ENCODE results near the gene ZNF354B. TPM values are rescaled to one million over a fixed set of nuclear protein-coding genes. Genes with fewer than 3 reads are reported as not detected.
A peak's percentile ranks its signal among the peaks of the same experiment; 100 is the strongest.

ZNF354B gene
- total RNA-seq, 1 experiment from 2014 or later: 10.6 TPM

GRCh38 chr5:178895615-178896571 lies 36.1 kb downstream of the ZNF354B start, which contains the start of gene ZFP2:
Gene ZFP2, plus strand, starts transcription at chr5:178895913. Its CDS starts 35,401 bp downstream, at chr5:178931314.
- CTCF ChIA-PET: no interaction called here

GRCh38 chr5:178899289-178899688 lies 39.5 kb downstream of the ZNF354B start:
- TF ChIP-seq EZH2 (IDR thresholded peaks at IDR 0.05; ENCODE audit: low read depth): no peak
- TF ChIP-seq CTCF (conservative IDR thresholded peaks at IDR 0.05): no peak; the same call in 1 of the 2 replicates

More at GRCh38 chr5:178895615-178896571, 36.1 kb downstream of the ZNF354B start, which contains the start of gene ZFP2:
- TF ChIP-seq EZH2 (IDR thresholded peaks at IDR 0.05; ENCODE audit: low read depth) (no peak), CTCF (conservative IDR thresholded peaks at IDR 0.05) (no peak)
- intact Hi-C loops (cut with micrococcal nuclease; ENCODE audit: unreplicated experiment): loop anchor here (1.0 kb wide), 1 partner anchor 37 kb away; the partner anchor contains the start of gene ZNF354B
- no peaks in the 10 kb centered on the region for H3F3A ChIP-seq (ENCODE audit: insufficient read depth, low read depth)
- peak within 1 kb of the TSS; percentile 93 for H2AFZ ChIP-seq
- H3K27ac ChIP-seq: no peak within 1 kb of the TSS
- no TSS peak for BruUV-seq (replicated peaks)
- H3K4me1 ChIP-seq (replicated peaks; ENCODE audit: insufficient read depth): no peaks in the 10 kb centered on the region
- DNase-seq: peak in 1 of 2 experiments; percentile 57
- peak within 1 kb of the TSS; percentile 79 for H3K4me3 ChIP-seq
- peak within 1 kb of the TSS; percentile 86 for H3K4me2 ChIP-seq
- no peaks in the 10 kb centered on the region for H3K36me3 ChIP-seq (ENCODE audit: low read depth)
- no peaks in the 10 kb centered on the region for H4K20me1 ChIP-seq (ENCODE audit: insufficient read depth)
- H3K27me3 ChIP-seq (ENCODE audit: insufficient read depth, low read depth): 0 out of 2 replicates have a peak, but pooled peaks cover 6% of the 10 kb centered on the region
- POLR2A ChIA-PET (ENCODE audit: unreplicated experiment): no interaction called here
- no peaks in the 10 kb centered on the region for H3K79me2 ChIP-seq (ENCODE audit: low read depth)
- H3K9me2 ChIP-seq (ENCODE audit: insufficient read depth): no peaks in the 10 kb centered on the region
- H3K9me3 ChIP-seq (ENCODE audit: insufficient read depth, low read depth): peaks cover 15% of the 10 kb centered on the region; the same call in 1 of the 2 replicates

GRCh38 chr5:178902849-178903248 lies 43.1 kb downstream of the ZNF354B start:
- POLR2A ChIA-PET (ENCODE audit: unreplicated experiment): no interaction called here
- CTCF ChIA-PET: no interaction called here

More at GRCh38 chr5:178899289-178899688, 39.5 kb downstream of the ZNF354B start:
- Histone ChIP-seq H3K9me3 (ENCODE audit: insufficient read depth, low read depth) (peaks cover 12% of the 10 kb centered on the region; the same call in 1 of the 2 replicates), H3F3A (ENCODE audit: insufficient read depth, low read depth) (no peaks in the 10 kb centered on the region), H3K4me2 (no peak overlapping the region), H3K27me3 (ENCODE audit: insufficient read depth, low read depth) (0 out of 2 replicates have a peak, but pooled peaks cover 6% of the 10 kb centered on the region), H2AFZ (no peak overlapping the region), H3K36me3 (ENCODE audit: low read depth) (no peaks in the 10 kb centered on the region), H3K27ac (no peak overlapping the region), H3K9me2 (ENCODE audit: insufficient read depth) (no peaks in the 10 kb centered on the region), H3K4me1 (replicated peaks; ENCODE audit: insufficient read depth) (no peaks in the 10 kb centered on the region), H4K20me1 (ENCODE audit: insufficient read depth) (no peaks in the 10 kb centered on the region), H3K4me3 (no peak overlapping the region), H3K79me2 (ENCODE audit: low read depth) (no peaks in the 10 kb centered on the region)
- ChIA-PET CTCF (no interaction called here), POLR2A (ENCODE audit: unreplicated experiment) (no interaction called here)
- intact Hi-C loops (cut with micrococcal nuclease; ENCODE audit: unreplicated experiment): no loop called here
- no peak for DNase-seq
- BruUV-seq (replicated peaks): no TSS peak

More at GRCh38 chr5:178902849-178903248, 43.1 kb downstream of the ZNF354B start:
- Histone ChIP-seq H3K27me3 (ENCODE audit: insufficient read depth, low read depth) (0 out of 2 replicates have a peak, but pooled peaks cover 6% of the 10 kb centered on the region), H3K9me3 (ENCODE audit: insufficient read depth, low read depth) (peaks cover 4% of the 10 kb centered on the region; the same call in 1 of the 2 replicates), H2AFZ (no peak overlapping the region), H3K4me1 (replicated peaks; ENCODE audit: insufficient read depth) (no peaks in the 10 kb centered on the region), H3K4me3 (no peak overlapping the region), H4K20me1 (ENCODE audit: insufficient read depth) (no peaks in the 10 kb centered on the region), H3K36me3 (ENCODE audit: low read depth) (no peaks in the 10 kb centered on the region), H3K27ac (no peak overlapping the region), H3K79me2 (ENCODE audit: low read depth) (no peaks in the 10 kb centered on the region), H3F3A (ENCODE audit: insufficient read depth, low read depth) (no peaks in the 10 kb centered on the region), H3K4me2 (no peak overlapping the region), H3K9me2 (ENCODE audit: insufficient read depth) (no peaks in the 10 kb centered on the region)
- no TSS peak for BruUV-seq (replicated peaks)
- TF ChIP-seq EZH2 (IDR thresholded peaks at IDR 0.05; ENCODE audit: low read depth) (no peak), CTCF (conservative IDR thresholded peaks at IDR 0.05) (no peak)
- intact Hi-C loops (cut with micrococcal nuclease; ENCODE audit: unreplicated experiment): no loop called here
- DNase-seq: no peak
